GM18505 (cell line): ENCODE data around the gene DUSP10.

Experiments used
- ATAC-seq: cut with Tn5 transposase; IDR thresholded peaks from one replicate; pipeline ENCODE4 v1.9.1; 2021; ENCODE audit not compliant: unreplicated experiment
- POLR2A ChIP-seq: IDR thresholded peaks from 4 replicates; pipeline ENCODE4 v1.6.1; 2011; ENCODE audit warnings: borderline replicate concordance; ENCODE audit not compliant: insufficient read depth, insufficient read length; ENCODE audit errors: extremely low read depth

The DUSP10 gene

DNA sequence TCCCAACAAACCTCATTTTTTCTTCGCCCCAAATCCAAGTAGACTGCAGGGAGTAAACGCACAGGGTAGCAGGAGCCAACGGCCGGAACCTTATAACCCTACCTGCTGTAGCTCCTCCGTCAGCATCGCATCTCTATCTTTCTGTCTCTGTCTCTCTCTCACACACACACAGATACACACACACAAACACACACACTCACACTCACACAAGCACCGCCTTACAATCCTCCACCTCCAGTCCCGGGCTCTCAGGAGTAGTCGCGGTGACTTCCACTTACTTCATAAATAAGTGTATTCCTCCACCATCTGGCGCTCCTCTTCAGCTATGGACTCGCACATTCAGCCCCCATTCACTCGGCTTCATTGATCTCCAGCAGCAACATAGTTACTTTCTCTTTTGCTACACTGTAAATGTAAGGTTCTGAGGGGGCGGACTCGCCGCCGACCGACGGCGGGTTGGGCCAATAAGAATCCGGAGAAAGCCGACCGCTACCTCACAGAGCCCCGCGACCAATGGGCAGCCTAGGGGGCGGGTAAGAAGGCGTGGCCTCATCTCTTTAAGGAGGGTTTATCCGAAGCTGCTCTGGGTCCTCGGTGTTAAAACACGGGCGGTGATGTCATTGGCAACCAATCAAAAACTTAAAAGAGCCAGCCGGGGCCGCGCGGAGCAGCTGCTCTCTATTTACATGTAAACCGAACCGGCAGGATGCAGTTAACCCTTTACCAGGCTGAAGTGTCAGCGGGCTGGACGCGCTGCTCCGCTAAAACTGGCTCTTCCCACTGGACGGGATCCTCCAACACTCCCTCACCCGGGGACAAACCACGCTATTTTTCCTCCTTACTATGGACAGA, at the start of gene DUSP10:
Gene DUSP10 (minus strand): TSS at position 387 of the 852 bp plus-strand sequence. CDS start 2,345 bp downstream, outside the sequence.
- ATAC-seq: peak; percentile 80
- peak; percentile 67 for TF ChIP-seq POLR2A

DNA sequence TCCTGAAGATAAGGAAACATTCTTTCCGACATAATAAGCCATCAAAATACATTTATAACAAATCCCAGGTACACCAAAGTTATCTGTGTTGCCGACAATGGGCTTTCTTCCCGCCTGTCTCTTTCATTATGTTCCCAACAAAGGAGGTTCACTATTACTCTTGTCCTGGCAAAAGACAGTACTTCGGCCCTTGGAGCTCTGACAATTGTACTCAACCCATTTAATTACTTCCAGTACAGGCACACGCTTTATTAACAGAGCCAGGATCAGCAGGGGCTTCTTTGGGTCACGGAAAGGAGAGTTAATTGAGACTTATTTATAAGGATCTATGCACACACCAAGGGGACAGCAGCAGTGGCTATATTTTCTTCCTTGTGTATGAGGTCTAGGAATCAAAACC, 46.6 kb upstream of the DUSP10 start:
- TF ChIP-seq POLR2A: no peak
- ATAC-seq: no peak

DNA sequence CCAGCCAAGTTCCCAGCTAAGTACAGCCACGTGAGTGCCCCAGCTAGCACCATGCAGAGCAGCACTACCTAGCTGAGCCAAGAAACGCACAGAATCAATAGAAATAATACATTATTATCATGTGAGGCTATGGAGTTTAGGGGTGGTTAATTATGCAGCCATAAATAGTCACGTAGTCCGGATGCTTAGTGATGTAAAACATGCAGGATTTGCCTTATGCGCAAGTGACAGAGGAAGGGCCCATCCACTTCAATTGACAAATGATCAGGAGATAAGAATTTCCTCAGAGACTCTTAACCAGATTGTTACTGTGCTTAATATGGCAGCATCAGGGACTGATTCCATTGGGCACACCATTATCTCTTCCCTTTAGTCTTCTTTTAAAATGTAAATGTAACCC, 44.8 kb upstream of the DUSP10 start:
- no peak for TF ChIP-seq POLR2A

DNA sequence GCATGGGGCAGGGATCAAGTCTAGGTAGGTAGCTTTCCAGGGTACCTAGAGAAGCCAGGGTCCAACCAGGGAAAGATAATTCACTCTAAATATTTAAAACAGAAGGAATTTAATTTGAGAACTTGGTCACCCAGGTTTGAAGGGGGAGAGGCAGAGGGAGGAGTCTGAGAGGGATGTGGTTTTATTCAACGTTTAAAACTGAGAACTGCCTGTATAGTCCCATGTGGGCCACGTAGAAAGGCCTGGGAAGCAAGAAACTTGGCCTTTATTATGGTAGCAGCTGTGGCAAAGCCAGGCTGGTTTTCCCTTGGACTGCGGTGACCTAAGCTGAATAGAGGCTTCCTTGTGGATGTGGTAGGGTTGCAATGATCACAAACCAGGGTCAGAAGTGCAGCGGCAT, 42.0 kb upstream of the DUSP10 start:
- no peak for ATAC-seq
- TF ChIP-seq POLR2A: no peak

More for the DNA sequence above, 44.8 kb upstream of the DUSP10 start:
- no peak for ATAC-seq

DNA sequence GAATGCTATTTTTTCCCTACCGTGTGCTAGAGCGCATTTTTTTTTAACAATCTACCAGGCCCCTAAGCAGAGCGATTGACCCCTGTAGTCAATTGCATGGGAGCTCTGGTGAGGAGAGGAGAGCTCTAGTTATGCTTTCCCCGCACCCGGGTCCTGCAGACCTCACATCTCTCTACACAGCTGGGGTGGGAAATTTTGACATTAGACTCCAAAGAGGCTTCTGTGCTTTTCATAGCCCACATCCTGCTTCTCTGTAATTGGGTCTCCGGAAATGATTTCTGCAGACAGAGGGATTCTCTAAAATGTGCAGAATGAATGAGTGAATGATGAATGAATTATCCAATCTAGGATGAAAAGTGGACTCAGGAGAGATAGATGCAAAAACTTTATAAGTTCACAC, 41.5 kb upstream of the DUSP10 start:
- ATAC-seq: no peak
- TF ChIP-seq POLR2A: no peak

DNA sequence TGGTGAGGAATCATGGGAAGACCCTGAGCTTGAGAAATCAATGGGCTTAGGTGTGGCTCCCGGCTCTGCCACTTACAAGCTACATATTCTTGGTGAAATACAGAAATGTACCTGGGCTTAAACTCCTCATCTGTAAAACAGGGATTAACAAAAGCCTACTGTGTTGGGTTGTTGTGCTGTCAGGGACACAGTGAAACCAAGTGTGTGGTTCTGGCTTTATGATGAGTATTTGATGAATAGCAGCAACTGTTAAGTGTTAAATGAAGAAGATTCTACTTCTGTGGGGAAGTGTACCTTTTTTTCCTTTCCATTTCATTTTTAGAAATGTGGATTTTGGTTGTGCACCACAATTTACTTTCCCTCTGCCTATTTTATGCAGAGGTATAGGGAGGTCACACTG, 41.1 kb upstream of the DUSP10 start:
- no peak for TF ChIP-seq POLR2A
- ATAC-seq: no peak

DNA sequence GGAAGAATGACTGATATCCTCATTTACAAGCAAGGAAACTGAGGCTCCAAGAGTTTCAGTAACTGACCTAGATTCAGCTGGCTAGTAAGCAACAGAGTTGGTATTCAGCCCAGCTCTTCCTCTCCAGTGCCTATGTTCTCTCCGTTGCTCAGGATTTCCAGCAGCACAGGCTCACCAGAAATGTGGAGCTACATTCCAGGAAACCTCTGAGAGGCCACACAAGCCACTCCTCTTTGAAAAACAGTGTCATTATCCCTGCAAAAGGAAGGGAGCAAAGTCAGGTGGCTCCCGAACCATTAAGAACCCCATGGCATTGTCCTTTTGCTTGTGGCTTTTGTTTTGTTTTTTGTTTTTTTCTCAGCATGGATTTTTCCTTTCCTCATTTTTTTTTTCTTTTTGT, 40.6 kb upstream of the DUSP10 start:
- TF ChIP-seq POLR2A: no peak
- no peak for ATAC-seq

DNA sequence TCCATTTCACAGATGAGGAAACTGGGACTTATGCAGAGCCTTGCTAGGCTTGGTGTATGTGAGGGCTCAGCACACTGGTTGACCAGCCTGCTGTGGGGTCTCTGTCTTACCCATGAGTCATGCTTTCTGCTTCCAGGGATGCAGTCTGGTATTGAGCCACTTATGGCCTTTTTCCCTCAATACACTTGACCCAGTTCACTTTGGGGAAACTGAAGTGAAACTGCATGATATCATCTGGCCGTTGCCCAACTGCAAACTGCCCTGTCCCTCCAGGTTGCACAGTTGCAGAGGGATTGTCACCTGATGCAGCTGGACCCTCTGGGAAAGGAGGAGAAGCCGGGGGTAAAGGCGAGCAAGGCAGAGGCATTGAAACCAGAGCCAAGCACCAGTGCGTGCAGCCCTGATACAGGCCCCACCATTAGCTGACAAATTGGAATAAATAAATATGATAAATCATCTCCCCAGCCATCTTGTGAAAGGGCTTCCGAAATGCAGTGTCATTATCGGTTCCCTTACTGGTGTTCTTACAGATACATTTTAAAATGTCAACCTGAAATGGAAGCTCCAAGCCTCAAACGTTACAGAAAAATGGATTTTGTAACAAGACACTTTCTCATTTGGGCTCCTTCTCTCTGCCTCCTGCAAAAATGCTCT, 39.3 kb upstream of the DUSP10 start:
- ATAC-seq: no peak

DNA sequence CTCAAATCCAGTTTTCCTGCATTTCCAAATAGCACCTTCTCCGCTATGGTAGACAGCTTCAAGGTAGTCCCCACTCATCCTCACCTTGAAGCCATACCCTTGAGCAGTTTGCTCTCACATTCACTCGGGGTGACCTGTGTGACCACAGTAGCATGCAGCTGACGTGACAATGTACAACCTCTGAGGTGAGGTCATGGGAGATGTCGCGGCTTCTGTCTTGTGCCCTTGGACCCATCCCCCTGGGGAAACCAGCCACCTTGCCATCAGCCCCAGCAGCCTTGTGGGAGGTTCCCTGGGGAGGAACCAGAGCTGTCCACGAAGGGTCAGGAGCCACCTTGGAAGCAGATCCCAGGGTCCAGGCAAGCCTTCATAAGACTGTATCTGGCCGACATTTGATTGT, 38.3 kb upstream of the DUSP10 start:
- ATAC-seq: no peak
- TF ChIP-seq POLR2A: no peak

More for the DNA sequence above, 39.3 kb upstream of the DUSP10 start:
- no peak for TF ChIP-seq POLR2A

DNA sequence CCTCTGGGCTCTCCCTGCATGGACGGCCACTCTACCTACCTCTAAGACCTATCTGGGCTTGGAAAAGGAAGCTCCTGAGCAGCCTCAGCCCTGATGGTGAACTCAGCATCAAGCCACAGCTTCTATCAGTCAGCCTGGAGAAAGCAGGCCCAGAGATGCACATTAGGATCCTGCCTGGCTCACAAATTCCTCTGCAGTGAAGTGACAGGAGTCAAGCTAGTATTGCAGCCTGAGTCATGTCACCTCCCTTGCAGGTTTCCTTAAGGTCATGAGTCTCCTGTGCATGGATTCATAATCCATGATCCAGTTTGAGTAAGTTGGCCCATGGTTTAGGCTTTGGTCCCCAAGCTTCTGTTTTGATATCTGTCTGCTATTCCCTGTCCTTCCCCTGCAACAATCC, 37.9 kb upstream of the DUSP10 start:
- TF ChIP-seq POLR2A: no peak
- no peak for ATAC-seq

DNA sequence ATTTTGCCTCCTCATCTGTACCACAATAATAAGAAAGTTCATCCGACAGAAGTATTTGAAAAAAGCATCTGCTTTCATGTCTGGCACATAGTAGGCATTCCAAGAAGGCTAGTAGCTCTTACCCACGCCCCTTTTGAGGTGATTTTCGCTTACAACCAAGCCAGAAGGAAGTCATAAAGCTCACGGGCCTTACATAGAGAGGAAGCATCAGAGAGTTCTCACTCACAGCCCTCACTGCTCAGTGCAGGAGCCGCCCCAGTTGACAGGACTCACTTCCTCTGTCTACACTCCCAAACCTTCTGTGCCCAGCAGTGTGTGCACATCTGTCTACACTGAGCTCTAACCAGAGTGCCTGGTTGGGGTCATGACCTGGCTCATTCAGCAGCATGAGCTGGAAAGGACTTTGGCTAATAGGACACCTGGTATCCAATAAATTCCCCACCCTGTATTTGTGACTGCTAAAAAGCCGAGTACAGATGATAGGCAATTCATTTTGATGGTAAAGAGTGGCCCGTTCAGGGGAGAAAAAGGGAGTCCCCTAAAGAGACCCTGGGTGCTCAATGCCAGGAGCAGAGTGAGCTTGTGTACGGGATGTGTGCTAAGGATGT, 36.8 kb upstream of the DUSP10 start:
- TF ChIP-seq POLR2A: no peak
- peak; percentile 32 for ATAC-seq

DNA sequence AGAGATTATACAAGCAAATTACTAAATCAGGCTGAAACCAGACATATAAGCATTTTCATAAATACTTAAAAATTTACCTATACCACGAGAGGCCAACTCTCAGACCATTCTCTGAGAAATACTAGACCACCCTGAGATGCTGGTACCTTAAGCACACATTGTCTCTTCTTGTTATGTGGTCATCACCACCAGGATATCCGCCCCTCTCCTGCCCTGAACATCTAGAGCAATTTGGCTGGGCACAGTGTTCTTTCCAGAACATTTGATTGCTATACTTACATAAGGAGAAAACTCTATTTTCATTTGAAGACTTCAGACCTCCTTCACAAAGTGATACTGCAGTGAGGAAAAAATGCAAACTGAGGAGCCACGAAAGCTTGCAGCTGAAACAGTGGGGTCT, 36.2 kb upstream of the DUSP10 start:
- no peak for TF ChIP-seq POLR2A
- ATAC-seq: peak; percentile 10

DNA sequence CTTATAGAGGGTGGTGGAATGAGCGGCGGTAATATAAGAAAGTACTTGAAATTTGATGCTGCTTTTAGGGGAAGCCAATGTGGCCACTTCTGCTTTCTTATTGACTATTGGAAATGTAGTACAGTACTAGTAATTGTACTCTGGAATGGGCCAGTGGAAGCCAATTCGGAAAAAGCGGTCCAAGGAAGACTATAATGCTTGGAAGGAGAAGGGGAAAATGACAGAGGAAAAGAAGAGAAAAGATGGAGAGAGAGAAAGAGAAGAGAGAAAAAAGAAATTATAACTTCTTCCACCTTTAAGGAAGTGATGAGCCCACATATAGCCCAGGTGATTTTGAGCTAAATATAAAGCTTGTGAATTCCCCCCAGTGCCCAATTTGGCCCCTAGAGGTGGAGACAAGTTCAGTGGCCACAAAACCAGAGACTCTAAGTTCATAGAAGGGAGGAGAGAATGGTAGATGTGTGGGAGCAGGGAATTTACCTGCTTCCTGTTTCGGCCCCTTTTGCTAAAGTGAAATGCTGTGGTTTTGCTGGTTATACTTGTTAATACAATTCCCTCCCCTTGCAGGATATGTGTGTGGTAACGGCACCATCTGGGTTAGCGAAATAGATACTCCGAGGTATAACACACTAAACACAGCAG, 35.7 kb upstream of the DUSP10 start:
- peak; percentile 62 for ATAC-seq
- TF ChIP-seq POLR2A: no peak
